COLO668 (cell line): ENCODE data around the gene PEDS1.
A peak's percentile ranks its signal among the peaks of the same experiment; 100 is the strongest.
"Not testable (repeated sequence)": the region's sequence is repeated elsewhere in the genome, so short reads cannot be mapped to it uniquely, and the experiment has no call there.

Experiments used
- DNase-seq: peaks from one replicate; lab custom pipeline; 2025; ENCODE audit not compliant: unreplicated experiment; lab: John Stamatoyannopoulos, UW

The PEDS1 gene

GRCh38 chr20:50190251-50191064 lies 36.9 kb upstream of the PEDS1 start, which contains the start of gene CEBPB:
CEBPB (plus strand) TSS chr20:50190830; CDS start chr20:50191034, 204 bp downstream.
- DNase-seq: peak; percentile 84

- peak; percentile 67 for DNase-seq
These were observed 36.2 kb upstream of the PEDS1 start for GRCh38 chr20:50189681-50190250.

GRCh38 chr20:50188879-50189680 lies 35.6 kb upstream of the PEDS1 start:
- no peak for DNase-seq

GRCh38 chr20:50188287-50188688 lies 34.8 kb upstream of the PEDS1 start:
- DNase-seq: no peak

- DNase-seq: peak; percentile 16
These were observed 34.0 kb upstream of the PEDS1 start for GRCh38 chr20:50187403-50188051.

- no peak for DNase-seq
These were observed 33.5 kb upstream of the PEDS1 start for GRCh38 chr20:50186987-50187402.

- DNase-seq: peak; percentile 91
These were observed 32.8 kb upstream of the PEDS1 start for GRCh38 chr20:50186151-50186885.

GRCh38 chr20:50185426-50185825 lies 31.9 kb upstream of the PEDS1 start:
- DNase-seq: no peak

- no peak for DNase-seq
These were observed 28.8 kb upstream of the PEDS1 start for GRCh38 chr20:50182346-50182745.

- no peak for DNase-seq
These were observed 27.8 kb upstream of the PEDS1 start for GRCh38 chr20:50181344-50181743.

GRCh38 chr20:50178672-50179071 lies 25.1 kb upstream of the PEDS1 start:
- not testable (repeated sequence) for DNase-seq

- DNase-seq: no peak
These were observed 22.7 kb upstream of the PEDS1 start for GRCh38 chr20:50175938-50176933.

GRCh38 chr20:50174456-50174855 lies 20.9 kb upstream of the PEDS1 start:
- no peak for DNase-seq

- DNase-seq: peak; percentile 31
These were observed 19.0 kb upstream of the PEDS1 start for GRCh38 chr20:50172347-50173013.

- DNase-seq: no peak
These were observed 17.2 kb upstream of the PEDS1 start for GRCh38 chr20:50170549-50171220.

GRCh38 chr20:50169329-50169823 lies 15.9 kb upstream of the PEDS1 start:
- DNase-seq: peak; percentile 78

- peak; percentile 98 for DNase-seq
These were observed 12.4 kb upstream of the PEDS1 start for GRCh38 chr20:50165684-50166554.
